WTC11 (cell line): ENCODE data around the gene SNRPD3. TPM values are rescaled to one million over a fixed set of nuclear protein-coding genes. Genes with fewer than 3 reads are reported as not detected.

Source experiments
- ATAC-seq: fragments of 200-7000 bp; cut with Tn5 transposase; 2 replicates; pipeline ENCODE4 v1.10.0; 2021; ENCODE audit warnings: mild to moderate bottlenecking, moderate library complexity
- CTCF ChIA-PET: fragments of 300-600 bp; sonication (Branson Sonifier 250); formaldehyde crosslinking; loops from one replicate; lab custom pipeline; 2021; ENCODE audit warnings: antibody characterized with exemption; lab: Charles Lee
- POLR2A ChIA-PET: fragments of 350-600 bp; sonication (Branson Sonifier 250); formaldehyde crosslinking; loops from one replicate; lab custom pipeline; 2021; ENCODE audit warnings: antibody characterized with exemption; lab: Charles Lee
- DNase-seq: peaks from one replicate; pipeline ENCODE4 v3.0.0; 2021; ENCODE audit warnings: low spot score
- H3K27ac Mint-ChIP-seq: 2 replicates; pipeline ENCODE4 v1.8.0; 2021; ENCODE audit warnings: mixed read lengths
- H3K27me3 Mint-ChIP-seq: 2 replicates; pipeline ENCODE4 v1.8.0; 2021; ENCODE audit warnings: low read depth, mild to moderate bottlenecking, moderate library complexity, mixed read lengths
- H3K36me3 Mint-ChIP-seq: 2 replicates; pipeline ENCODE4 v1.8.0; 2021; ENCODE audit warnings: mixed read lengths
- H3K4me1 Mint-ChIP-seq: 2 replicates; pipeline ENCODE4 v1.8.0; 2022; ENCODE audit warnings: mixed read lengths
- H3K4me3 Mint-ChIP-seq: 2 replicates; pipeline ENCODE4 v1.8.0; 2021; ENCODE audit warnings: mild to moderate bottlenecking, moderate library complexity, mixed read lengths
- H3K9me3 Mint-ChIP-seq: 2 replicates; pipeline ENCODE4 v1.8.0; 2021; ENCODE audit warnings: mixed read lengths
- CREM ChIP-seq: sonication (generic); formaldehyde crosslinking; IDR thresholded peaks from 2 replicates; pipeline ENCODE4 v1.8.1; 2022; ENCODE audit warnings: mild to moderate bottlenecking, missing genetic modification reagents, moderate library complexity
- FOXJ3 ChIP-seq: sonication (generic); formaldehyde crosslinking; IDR thresholded peaks from 2 replicates; pipeline ENCODE4 v1.9.0; 2021; ENCODE audit warnings: missing genetic modification reagents, mild to moderate bottlenecking, borderline replicate concordance
- FOXP1 ChIP-seq: sonication (generic); formaldehyde crosslinking; IDR thresholded peaks from 2 replicates; pipeline ENCODE4 v1.8.0; 2022; ENCODE audit warnings: missing genetic modification reagents, mild to moderate bottlenecking, moderate library complexity, borderline replicate concordance
- IRF1 ChIP-seq: sonication (generic); formaldehyde crosslinking; IDR thresholded peaks from 2 replicates; pipeline ENCODE4 v1.8.0; 2023; ENCODE audit warnings: missing genetic modification reagents
- IRF2 ChIP-seq: sonication (generic); formaldehyde crosslinking; IDR thresholded peaks from 2 replicates; pipeline ENCODE4 v1.8.0; 2022; ENCODE audit warnings: low read depth, missing genetic modification reagents, borderline replicate concordance
- JUN ChIP-seq: sonication (generic); formaldehyde crosslinking; IDR thresholded peaks from 2 replicates; pipeline ENCODE4 v1.8.0; 2023; ENCODE audit warnings: mild to moderate bottlenecking, missing genetic modification reagents
- MYBL2 ChIP-seq: sonication (generic); formaldehyde crosslinking; IDR thresholded peaks from 2 replicates; pipeline ENCODE4 v1.8.1; 2023; ENCODE audit warnings: mild to moderate bottlenecking, moderate library complexity, missing genetic modification reagents
- NR2C2 ChIP-seq: sonication (generic); formaldehyde crosslinking; IDR thresholded peaks from 2 replicates; pipeline ENCODE4 v1.8.0; 2022; ENCODE audit warnings: mild to moderate bottlenecking, missing genetic modification reagents
- OVOL2 ChIP-seq: fragments of 250-450 bp; sonication (Bioruptor Pico); IDR thresholded peaks from 2 replicates; pipeline ENCODE4 v1.9.0; 2021; ENCODE audit warnings: mild to moderate bottlenecking, borderline replicate concordance
- TEAD4 ChIP-seq: sonication (generic); formaldehyde crosslinking; IDR thresholded peaks from 2 replicates; pipeline ENCODE4 v1.8.0; 2022; ENCODE audit warnings: mild to moderate bottlenecking, missing genetic modification reagents
- USF2 ChIP-seq: sonication (generic); formaldehyde crosslinking; IDR thresholded peaks from 2 replicates; pipeline ENCODE4 v1.8.1; 2023; ENCODE audit warnings: mild to moderate bottlenecking, missing genetic modification reagents, moderate library complexity
- ZNF138 ChIP-seq: sonication (generic); formaldehyde crosslinking; conservative IDR thresholded peaks from 2 replicates; pipeline ENCODE4 v1.8.1; 2022; ENCODE audit warnings: mild to moderate bottlenecking, moderate library complexity, missing genetic modification reagents
- ZNF263 ChIP-seq: sonication (generic); formaldehyde crosslinking; IDR thresholded peaks from 2 replicates; pipeline ENCODE4 v1.8.1; 2022; ENCODE audit warnings: low read depth, mild to moderate bottlenecking, moderate library complexity, missing genetic modification reagents
- ZNF317 ChIP-seq: sonication (generic); formaldehyde crosslinking; IDR thresholded peaks from 2 replicates; pipeline ENCODE4 v1.8.1; 2023; ENCODE audit warnings: low read depth, mild to moderate bottlenecking, moderate library complexity, missing genetic modification reagents, borderline replicate concordance
- ZNF396 ChIP-seq: fragments of 250-450 bp; sonication (Bioruptor Pico); IDR thresholded peaks from 2 replicates; pipeline ENCODE4 v1.8.0; 2021; ENCODE audit warnings: mild to moderate bottlenecking, moderate library complexity, borderline replicate concordance
- total RNA-seq: library from RNA; stranded (reverse); gene quantifications from 3 replicates; pipeline ENCODE4 v1.2.3, GENCODE V29; 2021
- TF ChIP-seq, protein P1 (sequence below): sonication (generic); formaldehyde crosslinking; IDR thresholded peaks from 2 replicates; pipeline ENCODE4 v1.8.1; 2023; ENCODE audit warnings: mild to moderate bottlenecking, missing genetic modification reagents
- TF ChIP-seq, protein P2 (sequence below): fragments of 250-450 bp; sonication (Bioruptor Pico); IDR thresholded peaks from 2 replicates; pipeline ENCODE4 v1.8.0; 2021; ENCODE audit warnings: mild to moderate bottlenecking
- TF ChIP-seq, protein P3 (sequence below): sonication (generic); formaldehyde crosslinking; IDR thresholded peaks from 2 replicates; pipeline ENCODE4 v1.8.1; 2022; ENCODE audit warnings: low read depth, mild to moderate bottlenecking, moderate library complexity, missing genetic modification reagents, borderline replicate concordance
- TF ChIP-seq, protein P4 (sequence below): sonication (generic); formaldehyde crosslinking; IDR thresholded peaks from 2 replicates; pipeline ENCODE4 v1.8.0; 2022; ENCODE audit warnings: mild to moderate bottlenecking, missing genetic modification reagents
- TF ChIP-seq, protein P5 (sequence below): fragments of 250-450 bp; sonication (Bioruptor Pico); IDR thresholded peaks from 2 replicates; pipeline ENCODE4 v1.9.0; 2021; ENCODE audit warnings: mild to moderate bottlenecking

SNRPD3 gene
- total RNA-seq, 1 experiment from 2014 or later, result 198 TPM

DNA sequence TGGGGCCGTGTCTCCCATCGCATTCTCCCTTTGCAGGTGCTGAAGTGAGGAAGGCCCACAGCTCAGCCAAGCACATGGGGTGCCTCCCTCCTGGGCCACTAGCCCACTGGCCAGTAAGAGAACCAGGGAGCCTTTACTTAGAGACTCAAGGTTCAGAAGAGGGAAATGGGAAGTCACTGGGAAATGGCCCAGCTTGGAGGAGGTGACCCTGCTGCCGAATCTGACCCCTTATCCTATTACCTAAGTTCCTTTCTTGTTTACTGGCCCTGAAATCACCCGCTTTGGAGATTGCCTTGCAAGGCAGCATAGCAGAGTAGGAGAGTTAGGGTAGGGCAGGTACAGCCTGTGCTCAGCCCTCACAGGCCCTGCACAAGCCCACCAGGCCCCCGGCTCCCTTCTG lies 36.3 kb upstream of the SNRPD3 start:
- no peak overlapping the region for H3K4me3 Mint-ChIP-seq
- TF ChIP-seq USF2 (CRISPR knock-in tag) (no peak), OVOL2 (CRISPR knock-in tag) (no peak), ZNF138 (CRISPR knock-in tag) (no peak), CREM (CRISPR knock-in tag) (no peak), TEAD4 (CRISPR knock-in tag) (no peak), IRF2 (CRISPR knock-in tag) (no peak), FOXP1 (CRISPR knock-in tag) (no peak), ZNF317 (no peak), FOXJ3 (CRISPR knock-in tag) (no peak), MYBL2 (CRISPR knock-in tag) (no peak), IRF1 (no peak), ZNF396 (no peak), NR2C2 (no peak), ZNF263 (CRISPR knock-in tag) (no peak), JUN (CRISPR knock-in tag) (no peak)
- TF ChIP-seq, protein P1, sequence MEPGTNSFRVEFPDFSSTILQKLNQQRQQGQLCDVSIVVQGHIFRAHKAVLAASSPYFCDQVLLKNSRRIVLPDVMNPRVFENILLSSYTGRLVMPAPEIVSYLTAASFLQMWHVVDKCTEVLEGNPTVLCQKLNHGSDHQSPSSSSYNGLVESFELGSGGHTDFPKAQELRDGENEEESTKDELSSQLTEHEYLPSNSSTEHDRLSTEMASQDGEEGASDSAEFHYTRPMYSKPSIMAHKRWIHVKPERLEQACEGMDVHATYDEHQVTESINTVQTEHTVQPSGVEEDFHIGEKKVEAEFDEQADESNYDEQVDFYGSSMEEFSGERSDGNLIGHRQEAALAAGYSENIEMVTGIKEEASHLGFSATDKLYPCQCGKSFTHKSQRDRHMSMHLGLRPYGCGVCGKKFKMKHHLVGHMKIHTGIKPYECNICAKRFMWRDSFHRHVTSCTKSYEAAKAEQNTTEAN, result no peak
- TF ChIP-seq, protein P2, sequence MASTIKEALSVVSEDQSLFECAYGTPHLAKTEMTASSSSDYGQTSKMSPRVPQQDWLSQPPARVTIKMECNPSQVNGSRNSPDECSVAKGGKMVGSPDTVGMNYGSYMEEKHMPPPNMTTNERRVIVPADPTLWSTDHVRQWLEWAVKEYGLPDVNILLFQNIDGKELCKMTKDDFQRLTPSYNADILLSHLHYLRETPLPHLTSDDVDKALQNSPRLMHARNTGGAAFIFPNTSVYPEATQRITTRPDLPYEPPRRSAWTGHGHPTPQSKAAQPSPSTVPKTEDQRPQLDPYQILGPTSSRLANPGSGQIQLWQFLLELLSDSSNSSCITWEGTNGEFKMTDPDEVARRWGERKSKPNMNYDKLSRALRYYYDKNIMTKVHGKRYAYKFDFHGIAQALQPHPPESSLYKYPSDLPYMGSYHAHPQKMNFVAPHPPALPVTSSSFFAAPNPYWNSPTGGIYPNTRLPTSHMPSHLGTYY (CRISPR knock-in tag), result no peak
- TF ChIP-seq, protein P3, sequence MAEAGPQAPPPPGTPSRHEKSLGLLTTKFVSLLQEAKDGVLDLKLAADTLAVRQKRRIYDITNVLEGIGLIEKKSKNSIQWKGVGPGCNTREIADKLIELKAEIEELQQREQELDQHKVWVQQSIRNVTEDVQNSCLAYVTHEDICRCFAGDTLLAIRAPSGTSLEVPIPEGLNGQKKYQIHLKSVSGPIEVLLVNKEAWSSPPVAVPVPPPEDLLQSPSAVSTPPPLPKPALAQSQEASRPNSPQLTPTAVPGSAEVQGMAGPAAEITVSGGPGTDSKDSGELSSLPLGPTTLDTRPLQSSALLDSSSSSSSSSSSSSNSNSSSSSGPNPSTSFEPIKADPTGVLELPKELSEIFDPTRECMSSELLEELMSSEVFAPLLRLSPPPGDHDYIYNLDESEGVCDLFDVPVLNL (CRISPR knock-in tag), result no peak
- TF ChIP-seq, protein P4, sequence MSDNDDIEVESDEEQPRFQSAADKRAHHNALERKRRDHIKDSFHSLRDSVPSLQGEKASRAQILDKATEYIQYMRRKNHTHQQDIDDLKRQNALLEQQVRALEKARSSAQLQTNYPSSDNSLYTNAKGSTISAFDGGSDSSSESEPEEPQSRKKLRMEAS (CRISPR knock-in tag), result no peak
- TF ChIP-seq, protein P5, sequence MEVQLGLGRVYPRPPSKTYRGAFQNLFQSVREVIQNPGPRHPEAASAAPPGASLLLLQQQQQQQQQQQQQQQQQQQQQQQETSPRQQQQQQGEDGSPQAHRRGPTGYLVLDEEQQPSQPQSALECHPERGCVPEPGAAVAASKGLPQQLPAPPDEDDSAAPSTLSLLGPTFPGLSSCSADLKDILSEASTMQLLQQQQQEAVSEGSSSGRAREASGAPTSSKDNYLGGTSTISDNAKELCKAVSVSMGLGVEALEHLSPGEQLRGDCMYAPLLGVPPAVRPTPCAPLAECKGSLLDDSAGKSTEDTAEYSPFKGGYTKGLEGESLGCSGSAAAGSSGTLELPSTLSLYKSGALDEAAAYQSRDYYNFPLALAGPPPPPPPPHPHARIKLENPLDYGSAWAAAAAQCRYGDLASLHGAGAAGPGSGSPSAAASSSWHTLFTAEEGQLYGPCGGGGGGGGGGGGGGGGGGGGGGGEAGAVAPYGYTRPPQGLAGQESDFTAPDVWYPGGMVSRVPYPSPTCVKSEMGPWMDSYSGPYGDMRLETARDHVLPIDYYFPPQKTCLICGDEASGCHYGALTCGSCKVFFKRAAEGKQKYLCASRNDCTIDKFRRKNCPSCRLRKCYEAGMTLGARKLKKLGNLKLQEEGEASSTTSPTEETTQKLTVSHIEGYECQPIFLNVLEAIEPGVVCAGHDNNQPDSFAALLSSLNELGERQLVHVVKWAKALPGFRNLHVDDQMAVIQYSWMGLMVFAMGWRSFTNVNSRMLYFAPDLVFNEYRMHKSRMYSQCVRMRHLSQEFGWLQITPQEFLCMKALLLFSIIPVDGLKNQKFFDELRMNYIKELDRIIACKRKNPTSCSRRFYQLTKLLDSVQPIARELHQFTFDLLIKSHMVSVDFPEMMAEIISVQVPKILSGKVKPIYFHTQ (CRISPR knock-in tag), result no peak
- ATAC-seq (no peak), DNase-seq (no peak)
- H3K27me3 Mint-ChIP-seq, result peaks cover 3% of the 10 kb centered on the region; the same call in 1 of the 2 replicates
- no peaks in the 10 kb centered on the region for H3K36me3 Mint-ChIP-seq
- no peak overlapping the region for H3K27ac Mint-ChIP-seq
- H3K4me1 Mint-ChIP-seq, result peaks cover 20% of the 10 kb centered on the region
- POLR2A ChIA-PET, result interaction anchor here (0.6 kb wide), 1 partner anchor 93 kb away, joined by 3 read pairs; no protein-coding TSS in a partner anchor
- CTCF ChIA-PET, result interaction anchor here (1.0 to 6.1 kb wide), 3 partner anchors 12 to 98 kb away, joined by 3 to 32 read pairs (median 5); no protein-coding TSS in a partner anchor
- no peaks in the 10 kb centered on the region for H3K9me3 Mint-ChIP-seq
